DOHH2 (cell line): ENCODE results near the gene TEX14.

Source experiments
- EZH2phosphoT487 ChIP-seq: fragments of 200-600 bp; sonication (generic); IDR thresholded peaks from 2 replicates; pipeline ENCODE4 v1.6.1; 2017; ENCODE audit warnings: borderline replicate concordance, mild to moderate bottlenecking, antibody characterized with exemption, low read length, moderate library complexity, mixed read lengths
- TF ChIP-seq, protein P1 (sequence below): fragments of 200-600 bp; sonication (generic); IDR thresholded peaks from one replicate; pipeline ENCODE4 v1.5.1; 2014; ENCODE audit warnings: antibody characterized with exemption, mild to moderate bottlenecking, low read depth, low read length; ENCODE audit not compliant: poor library complexity, severe bottlenecking

- TF ChIP-seq, protein P1, sequence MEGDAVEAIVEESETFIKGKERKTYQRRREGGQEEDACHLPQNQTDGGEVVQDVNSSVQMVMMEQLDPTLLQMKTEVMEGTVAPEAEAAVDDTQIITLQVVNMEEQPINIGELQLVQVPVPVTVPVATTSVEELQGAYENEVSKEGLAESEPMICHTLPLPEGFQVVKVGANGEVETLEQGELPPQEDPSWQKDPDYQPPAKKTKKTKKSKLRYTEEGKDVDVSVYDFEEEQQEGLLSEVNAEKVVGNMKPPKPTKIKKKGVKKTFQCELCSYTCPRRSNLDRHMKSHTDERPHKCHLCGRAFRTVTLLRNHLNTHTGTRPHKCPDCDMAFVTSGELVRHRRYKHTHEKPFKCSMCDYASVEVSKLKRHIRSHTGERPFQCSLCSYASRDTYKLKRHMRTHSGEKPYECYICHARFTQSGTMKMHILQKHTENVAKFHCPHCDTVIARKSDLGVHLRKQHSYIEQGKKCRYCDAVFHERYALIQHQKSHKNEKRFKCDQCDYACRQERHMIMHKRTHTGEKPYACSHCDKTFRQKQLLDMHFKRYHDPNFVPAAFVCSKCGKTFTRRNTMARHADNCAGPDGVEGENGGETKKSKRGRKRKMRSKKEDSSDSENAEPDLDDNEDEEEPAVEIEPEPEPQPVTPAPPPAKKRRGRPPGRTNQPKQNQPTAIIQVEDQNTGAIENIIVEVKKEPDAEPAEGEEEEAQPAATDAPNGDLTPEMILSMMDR: no peak
- no peak for TF ChIP-seq EZH2phosphoT487
Measured at GRCh38 chr17:58730937-58731336, 39.1 kb upstream of the TEX14 start.
